NCI-H2107 treated with DMSO at 0.1 percent for 48 hours (cell line): ENCODE results near the gene SNX14.
"Not testable (repeated sequence)": the region's sequence is repeated elsewhere in the genome, so short reads cannot be mapped to it uniquely, and the experiment has no call there.

Experiments used
- DNase-seq: peaks from one replicate; lab custom pipeline; 2025; ENCODE audit not compliant: unreplicated experiment; lab: John Stamatoyannopoulos, UW

SNX14 gene

GRCh38 chr6:85592033-85592432, 1.6 kb downstream of the SNX14 start:
- no peak for DNase-seq

GRCh38 chr6:85591207-85591606, 2.5 kb downstream of the SNX14 start:
- DNase-seq: no peak

GRCh38 chr6:85585741-85586140, 7.9 kb downstream of the SNX14 start:
- no peak for DNase-seq

GRCh38 chr6:85582832-85583231, 10.8 kb downstream of the SNX14 start:
- DNase-seq: not testable (repeated sequence)

- DNase-seq: no peak
Observed at GRCh38 chr6:85581572-85581971, 12.1 kb downstream of the SNX14 start.

GRCh38 chr6:85580878-85581267, 12.8 kb downstream of the SNX14 start:
- DNase-seq: no peak

GRCh38 chr6:85580118-85580877, 13.4 kb downstream of the SNX14 start:
- no peak for DNase-seq

GRCh38 chr6:85579581-85579980, 14.1 kb downstream of the SNX14 start:
- no peak for DNase-seq

- no peak for DNase-seq
Observed at GRCh38 chr6:85576476-85576875, 17.2 kb downstream of the SNX14 start.

GRCh38 chr6:85574932-85575598, 18.6 kb downstream of the SNX14 start:
- no peak for DNase-seq

GRCh38 chr6:85569323-85569722, 24.3 kb downstream of the SNX14 start:
- no peak for DNase-seq

- DNase-seq: no peak
Observed at GRCh38 chr6:85568411-85568810, 25.2 kb downstream of the SNX14 start.

GRCh38 chr6:85565736-85566135, 27.9 kb downstream of the SNX14 start:
- no peak for DNase-seq

GRCh38 chr6:85564223-85564622, 29.4 kb downstream of the SNX14 start:
- not testable (repeated sequence) for DNase-seq

- no peak for DNase-seq
Observed at GRCh38 chr6:85561750-85562357, 31.8 kb downstream of the SNX14 start.

GRCh38 chr6:85556992-85557668, 36.5 kb downstream of the SNX14 start:
- DNase-seq: no peak

GRCh38 chr6:85552652-85553051, 41.0 kb downstream of the SNX14 start:
- DNase-seq: no peak

GRCh38 chr6:85551264-85551663, 42.4 kb downstream of the SNX14 start:
- DNase-seq: no peak

- DNase-seq: no peak
Observed at GRCh38 chr6:85547719-85548118, 45.9 kb downstream of the SNX14 start.

GRCh38 chr6:85544776-85545175, 48.9 kb downstream of the SNX14 start:
- DNase-seq: no peak

GRCh38 chr6:85537055-85537494, 56.6 kb downstream of the SNX14 start:
- no peak for DNase-seq

GRCh38 chr6:85524281-85524680, 69.4 kb downstream of the SNX14 start:
- DNase-seq: not testable (repeated sequence)
